HepG2 (cell line): ENCODE results near the gene LIF. TPM values are rescaled to one million over a fixed set of nuclear protein-coding genes. Genes with fewer than 3 reads are reported as not detected.

Experiments used
- ATAC-seq: fragments of 200-7000 bp; cut with Tn5 transposase; 3 replicates; pipeline ENCODE4 v1.9.1; 2020; ENCODE audit warnings: mild to moderate bottlenecking, moderate library complexity
- BruUV-seq: library from RNA; stranded (reverse); fragments of 400-500 nt; replicated peaks from 2 replicates; lab custom pipeline; 2021; lab: Mats Ljungman, UMichigan
- CTCF ChIA-PET: fragments of 300-600 bp; formaldehyde crosslinking; extraction: SDS; loops from one replicate; lab custom pipeline; 2021; ENCODE audit warnings: low total read pairs, inconsistent platforms, low intra/inter-chr PET ratio; lab: Yijun Ruan, JAX
- POLR2A ChIA-PET: fragments of 350-600 bp; sonication (Branson Sonifier 250); formaldehyde crosslinking; loops from one replicate; lab custom pipeline; 2020; ENCODE audit warnings: antibody characterized with exemption, inconsistent platforms; lab: Yijun Ruan, JAX
- DNase-seq: peaks from one replicate; pipeline ENCODE4 v3.0.0-alpha.2; 2015; ENCODE audit warnings: low spot score
- FAIRE-seq: peaks from 3 replicates; lab custom pipeline; 2011; peaks lifted over from hg19 to GRCh38; lab: Jason Lieb, UNC
- H2AFZ ChIP-seq: one replicate; pipeline ENCODE4 v1.6.1; 2011; ENCODE audit warnings: low read length, inconsistent platforms
- H3K27ac ChIP-seq: fragments of 300-600 bp; 3 replicates; pipeline ENCODE4 v1.8.0; 2011; ENCODE audit warnings: mixed run types, mild to moderate bottlenecking, mixed read lengths, low read length, inconsistent platforms; ENCODE audit not compliant: insufficient read depth; ENCODE audit errors: extremely low read length
- H3K27me3 ChIP-seq, 2 experiments: fragments of 200-600 bp in 1 of 2; 2 replicates in 1 of 2; 3 replicates in 1 of 2; pipeline versions ENCODE4 v1.6.0 to v1.8.0; 2011; ENCODE audit warnings: low read length in 2 of 2, mild to moderate bottlenecking in 2 of 2, moderate library complexity in 2 of 2, inconsistent platforms in 1 of 2; ENCODE audit not compliant: insufficient read depth in 2 of 2, control insufficient read depth in 1 of 2
- H3K36me3 ChIP-seq, 2 experiments: fragments of 200-600 bp in 1 of 2; replicated peaks in 1 of 2; 2 replicates in 1 of 2; 3 replicates in 1 of 2; pipeline versions ENCODE4 v1.5.1 to v1.8.0; 2011; ENCODE audit warnings: low read length in 2 of 2, inconsistent platforms in 1 of 2; ENCODE audit not compliant: insufficient read depth in 2 of 2, control insufficient read depth in 1 of 2
- H3K4me1 ChIP-seq: 2 replicates; pipeline ENCODE4 v1.5.1; 2012; ENCODE audit warnings: low read length, inconsistent platforms; ENCODE audit not compliant: insufficient read depth
- H3K4me2 ChIP-seq: 2 replicates; pipeline ENCODE4 v1.6.0; 2011; ENCODE audit warnings: low read depth, low read length, inconsistent platforms
- H3K4me3 ChIP-seq, 3 experiments: fragments of 200-600 bp in 1 of 3; sonication (generic), shearing (Covaris generic) in 1 of 3; replicated peaks in 1 of 3; 2 replicates each; pipeline ENCODE4 v1.5.1; 2011 to 2016; ENCODE audit warnings: low read length in 3 of 3, inconsistent platforms in 2 of 3, low read depth in 2 of 3, mild to moderate bottlenecking in 2 of 3, control low read depth in 1 of 3, mixed read lengths in 1 of 3; ENCODE audit not compliant: insufficient read depth in 1 of 3
- H3K79me2 ChIP-seq: one replicate; pipeline ENCODE4 v1.6.1; 2011; ENCODE audit warnings: low read length, inconsistent platforms; ENCODE audit not compliant: insufficient read depth
- H3K9ac ChIP-seq: 2 replicates; pipeline ENCODE4 v1.6.0; 2011; ENCODE audit warnings: mild to moderate bottlenecking, low read depth, low read length, inconsistent platforms; ENCODE audit not compliant: insufficient read depth
- H3K9me3 ChIP-seq: 2 replicates; pipeline ENCODE4 v1.5.1; 2012; ENCODE audit warnings: mild to moderate bottlenecking, low read length
- H4K20me1 ChIP-seq: 2 replicates; pipeline ENCODE4 v1.6.0; 2011; ENCODE audit warnings: inconsistent platforms, mild to moderate bottlenecking, low read length, moderate library complexity; ENCODE audit not compliant: insufficient read depth
- TRIM24 ChIP-seq: sonication (generic); formaldehyde crosslinking; IDR thresholded peaks from 2 replicates; pipeline ENCODE4 v1.8.0; 2022; ENCODE audit warnings: mild to moderate bottlenecking, missing genetic modification reagents
- TSC22D2 ChIP-seq: sonication (generic); formaldehyde crosslinking; IDR thresholded peaks from 2 replicates; pipeline ENCODE4 v1.5.1; 2020; ENCODE audit warnings: missing genetic modification reagents, mild to moderate bottlenecking, borderline replicate concordance
- ZBTB42 ChIP-seq: sonication (generic); formaldehyde crosslinking; IDR thresholded peaks from 2 replicates; pipeline ENCODE4 v1.5.0; 2020; ENCODE audit warnings: mild to moderate bottlenecking, missing genetic modification reagents
- ZFP41 ChIP-seq: sonication (generic); formaldehyde crosslinking; IDR thresholded peaks from 2 replicates; pipeline ENCODE4 v1.4.0; 2020; ENCODE audit warnings: mild to moderate bottlenecking, missing genetic modification reagents, borderline replicate concordance
- ZNF431 ChIP-seq: sonication (generic); formaldehyde crosslinking; IDR thresholded peaks from 2 replicates; pipeline ENCODE4 v1.9.0; 2022; ENCODE audit warnings: missing genetic modification reagents, low read depth, mild to moderate bottlenecking, borderline replicate concordance
- ZNF530 ChIP-seq: sonication (generic); formaldehyde crosslinking; IDR thresholded peaks from 2 replicates; pipeline ENCODE4 v1.5.0; 2020; ENCODE audit warnings: low read depth, mild to moderate bottlenecking, missing genetic modification reagents
- ZSCAN31 ChIP-seq: sonication (generic); formaldehyde crosslinking; IDR thresholded peaks from 2 replicates; pipeline ENCODE4 v1.5.0; 2020; ENCODE audit warnings: low read depth, mild to moderate bottlenecking, missing genetic modification reagents
- WGBS: methylation state at CpG from one replicate; pipeline ENCODE4 v1.1.6; 2017; ENCODE audit warnings: low lambda C conversion rate; 5-methylcytosine and 5-hydroxymethylcytosine counted together
- in situ Hi-C: cut with HindIII; loops from 2 replicates; pipeline ENCODE4 v1.10.0; 2017; ENCODE audit warnings: low pct_unique_long_range_greater_than_20kb; ENCODE audit not compliant: extremely low pct_ligation_motif_present
- intact Hi-C: fragments of 100-400 bp; cut with micrococcal nuclease; formaldehyde crosslinking; loops from one replicate; pipeline ENCODE4 v1.10.0; 2022; ENCODE audit not compliant: unreplicated experiment
- polyA plus RNA-seq, 8 experiments: library from polyadenylated mRNA; depleted of rRNA in 3 of 8; stranded (reverse) in 7 of 8; unstranded in 1 of 8; fragments of >200 nt; fragmentation: Illumina TruSeq in 4 of 8; extraction: Trizol in 4 of 8; gene quantifications; 2 replicates each; pipeline versions ENCODE4 v1.2.1 to v1.2.3, GENCODE V29; 2011 to 2016; ENCODE audit warnings: low read depth in 4 of 8, missing spikeins in 1 of 8, mixed read lengths in 1 of 8; ENCODE audit not compliant: insufficient read depth in 1 of 8
- total RNA-seq, 5 experiments: library from RNA; depleted of rRNA; stranded (reverse); fragments of >200 nt; fragmentation: Illumina TruSeq; extraction: Trizol; gene quantifications; 2 replicates each; pipeline ENCODE4 v1.2.3, GENCODE V29; 2016; ENCODE audit warnings: low read depth in 1 of 5
- TF ChIP-seq, protein P1 (sequence below): sonication (generic); formaldehyde crosslinking; IDR thresholded peaks from 2 replicates; pipeline ENCODE4 v1.9.0; 2021; ENCODE audit warnings: missing genetic modification reagents, mild to moderate bottlenecking, borderline replicate concordance
- TF ChIP-seq, protein P2 (sequence below): sonication (generic); formaldehyde crosslinking; IDR thresholded peaks from 2 replicates; pipeline ENCODE4 v1.5.1; 2020; ENCODE audit warnings: mild to moderate bottlenecking, missing genetic modification reagents

LIF gene
- total and polyA plus RNA-seq, 2 of the 13 experiments (the other 11 are each of a cell fraction or from before 2014, with no cell fraction given): 3.6 to 8.5 TPM

- no peaks in the 10 kb centered on the region for H3K36me3 ChIP-seq
- DNase-seq: no peak
- TF ChIP-seq, protein P1, sequence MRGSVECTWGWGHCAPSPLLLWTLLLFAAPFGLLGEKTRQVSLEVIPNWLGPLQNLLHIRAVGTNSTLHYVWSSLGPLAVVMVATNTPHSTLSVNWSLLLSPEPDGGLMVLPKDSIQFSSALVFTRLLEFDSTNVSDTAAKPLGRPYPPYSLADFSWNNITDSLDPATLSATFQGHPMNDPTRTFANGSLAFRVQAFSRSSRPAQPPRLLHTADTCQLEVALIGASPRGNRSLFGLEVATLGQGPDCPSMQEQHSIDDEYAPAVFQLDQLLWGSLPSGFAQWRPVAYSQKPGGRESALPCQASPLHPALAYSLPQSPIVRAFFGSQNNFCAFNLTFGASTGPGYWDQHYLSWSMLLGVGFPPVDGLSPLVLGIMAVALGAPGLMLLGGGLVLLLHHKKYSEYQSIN (CRISPR knock-in tag): no peak
- TF ChIP-seq ZNF530 (CRISPR knock-in tag) (no peak), TSC22D2 (CRISPR knock-in tag) (no peak), ZSCAN31 (CRISPR knock-in tag) (no peak), ZFP41 (CRISPR knock-in tag) (no peak), ZNF431 (CRISPR knock-in tag) (no peak), TRIM24 (CRISPR knock-in tag) (no peak), ZBTB42 (CRISPR knock-in tag) (no peak)
- TF ChIP-seq, protein P2, sequence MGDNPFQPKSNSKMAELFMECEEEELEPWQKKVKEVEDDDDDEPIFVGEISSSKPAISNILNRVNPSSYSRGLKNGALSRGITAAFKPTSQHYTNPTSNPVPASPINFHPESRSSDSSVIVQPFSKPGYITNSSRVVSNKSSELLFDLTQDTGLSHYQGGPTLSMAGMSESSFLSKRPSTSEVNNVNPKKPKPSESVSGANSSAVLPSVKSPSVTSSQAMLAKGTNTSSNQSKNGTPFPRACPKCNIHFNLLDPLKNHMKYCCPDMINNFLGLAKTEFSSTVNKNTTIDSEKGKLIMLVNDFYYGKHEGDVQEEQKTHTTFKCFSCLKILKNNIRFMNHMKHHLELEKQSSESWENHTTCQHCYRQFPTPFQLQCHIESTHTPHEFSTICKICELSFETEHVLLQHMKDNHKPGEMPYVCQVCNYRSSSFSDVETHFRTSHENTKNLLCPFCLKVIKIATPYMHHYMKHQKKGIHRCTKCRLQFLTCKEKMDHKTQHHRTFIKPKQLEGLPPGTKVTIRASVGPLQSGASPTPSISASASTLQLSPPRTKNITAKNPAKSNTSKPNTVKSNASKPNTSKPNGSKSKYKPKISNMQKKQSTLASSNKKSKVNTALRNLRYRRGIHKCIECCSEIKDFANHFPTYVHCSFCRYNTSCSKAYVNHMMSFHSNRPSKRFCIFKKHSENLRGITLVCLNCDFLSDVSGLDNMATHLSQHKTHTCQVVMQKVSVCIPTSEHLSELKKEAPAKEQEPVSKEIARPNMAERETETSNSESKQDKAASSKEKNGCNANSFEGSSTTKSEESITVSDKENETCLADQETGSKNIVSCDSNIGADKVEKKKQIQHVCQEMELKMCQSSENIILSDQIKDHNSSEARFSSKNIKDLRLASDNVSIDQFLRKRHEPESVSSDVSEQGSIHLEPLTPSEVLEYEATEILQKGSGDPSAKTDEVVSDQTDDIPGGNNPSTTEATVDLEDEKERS: no peak
- ChIA-PET CTCF (no interaction called here), POLR2A (interaction anchor here (0.6 to 1.5 kb wide), 2 partner anchors 9 to 185 kb away, joined by 3 to 4 read pairs; no protein-coding TSS in a partner anchor)
- no peak overlapping the region for H3K4me3 ChIP-seq
- no peaks in the 10 kb centered on the region for H4K20me1 ChIP-seq
- BruUV-seq: no TSS peak
- no peak overlapping the region for H2AFZ ChIP-seq
- WGBS: 96% methylated on average over 10 of the region's 10 CpGs
- no peak for ATAC-seq
- no peak overlapping the region for H3K4me2 ChIP-seq
- H3K27me3 ChIP-seq: no peaks in the 10 kb centered on the region
- H3K9ac ChIP-seq: no peak overlapping the region
- in situ Hi-C loops: no loop called here
- no peak overlapping the region for H3K27ac ChIP-seq
- intact Hi-C loops: no loop called here
- FAIRE-seq: no peak
- no peaks in the 10 kb centered on the region for H3K9me3 ChIP-seq
- H3K4me1 ChIP-seq: peaks cover 46% of the 10 kb centered on the region
- no peaks in the 10 kb centered on the region for H3K79me2 ChIP-seq
Measured at GRCh38 chr22:30204742-30205111, 41.8 kb downstream of the LIF start.
